Transverse colon (tissue), 4 donors: ENCODE measurements around the gene CYP2C9. TPM values are rescaled to one million over a fixed set of nuclear protein-coding genes. Genes with fewer than 3 reads are reported as not detected.
"Not testable (repeated sequence)": the region's sequence is repeated elsewhere in the genome, so short reads cannot be mapped to it uniquely, and the experiment has no call there.

Experiments
- DNase-seq: peaks from one replicate; pipeline ENCODE4 v3.0.0-alpha.2; 2019
- H3K27ac ChIP-seq, 4 donors: fragments of 200-600 bp; sonication (generic); 2 replicates each; pipeline ENCODE4 v1.5.1; 2016 to 2018; ENCODE audit warnings: inconsistent platforms in 4 of 4
- H3K27me3 ChIP-seq: fragments of 200-600 bp; sonication (generic); 2 replicates; pipeline ENCODE4 v1.5.1; 2017; ENCODE audit warnings: inconsistent platforms
- H3K36me3 ChIP-seq, 4 donors: fragments of 200-600 bp; sonication (generic); 2 replicates each; pipeline ENCODE4 v1.5.1; 2017 to 2019; ENCODE audit warnings: inconsistent platforms in 4 of 4
- H3K4me1 ChIP-seq, 4 donors: fragments of 200-600 bp; sonication (generic); 2 replicates each; pipeline ENCODE4 v1.5.1; 2017 to 2020; ENCODE audit warnings: inconsistent platforms in 4 of 4
- H3K4me3 ChIP-seq, 4 donors: fragments of 200-600 bp; sonication (generic); 1 replicate in 1 of 4; 2 replicates in 3 of 4; pipeline versions ENCODE4 v1.5.1 to v1.6.1; 2017 to 2019; ENCODE audit warnings: inconsistent platforms in 4 of 4
- H3K9me3 ChIP-seq, 2 donors: fragments of 200-600 bp; sonication (generic); 2 replicates each; pipeline ENCODE4 v1.5.1; 2017 to 2019; ENCODE audit warnings: inconsistent platforms in 2 of 2
- CTCF ChIP-seq, 5 experiments: fragments of 200-600 bp in 3 of 5; fragments of 450-650 bp in 2 of 5; sonication (generic) in 3 of 5; IDR thresholded peaks; 1 replicate in 2 of 5; 2 replicates in 3 of 5; pipeline ENCODE4 v1.5.1; 2016 to 2017; ENCODE audit warnings: antibody characterized with exemption in 5 of 5, inconsistent platforms in 3 of 5, mild to moderate bottlenecking in 2 of 5, moderate library complexity in 1 of 5
- EP300 ChIP-seq: sonication (generic); formaldehyde crosslinking; IDR thresholded peaks from one replicate; pipeline ENCODE4 v1.6.1; 2017; ENCODE audit warnings: antibody characterized with exemption, low read depth
- POLR2A ChIP-seq: fragments of 450-650 bp; IDR thresholded peaks from one replicate; pipeline ENCODE4 v1.6.1; 2016; ENCODE audit warnings: antibody characterized with exemption, mild to moderate bottlenecking, moderate library complexity
- POLR2AphosphoS5 ChIP-seq, 3 donors: sonication (generic); formaldehyde crosslinking; IDR thresholded peaks; one replicate each; pipeline ENCODE4 v1.6.1; 2016; ENCODE audit warnings: antibody characterized with exemption in 3 of 3
- WGBS, 2 donors: methylation state at CpG; one replicate each; pipeline ENCODE4 v1.1.5; 2018; ENCODE audit warnings: low coverage in 1 of 2; 5-methylcytosine and 5-hydroxymethylcytosine counted together
- in situ Hi-C, 4 donors: fragments of 200-750 bp; cut with MboI; loops; one replicate each; pipeline versions ENCODE4 v1.15.0 to v1.15.1; 2017; ENCODE audit warnings: low sequenced_read_pairs in 3 of 4, low pct_ligation_motif_present in 1 of 4, low pct_unique_long_range_greater_than_20kb in 1 of 4
- intact Hi-C: fragments of 100-400 bp; cut with DNase I; formaldehyde crosslinking; loops from one replicate; pipeline ENCODE4 v1.15.1; 2023; ENCODE audit warnings: low total_unique reads
- total RNA-seq, 4 donors: library from RNA; depleted of rRNA; stranded (reverse); fragments of >200 nt; gene quantifications; one replicate each; pipeline ENCODE4 v1.1.0, GENCODE V29; 2016

CYP2C9 gene
- total RNA-seq, result 10 to 100 TPM in 3 of 4 donors, 1 to 10 TPM in 1; 7.4 to 19.8 (median 13.8) TPM

GRCh38 chr10:94938383-94938782 lies at the start of gene CYP2C9:
Gene CYP2C9 (plus strand): TSS chr10:94938658. CDS start chr10:94938683, 25 bp downstream.
- Histone ChIP-seq H3K27ac (no peak within 1 kb of the TSS), H3K27me3 (no peaks in the 10 kb centered on the region), H3K36me3 (no peaks in the 10 kb centered on the region), H3K4me1 (no peaks in the 10 kb centered on the region), H3K9me3 (peaks cover 0 to 9% of the 10 kb centered on the region in 2 donors), H3K4me3 (no peak within 1 kb of the TSS)
- in situ Hi-C loops (no loop called here), intact Hi-C loops (no loop called here)
- TF ChIP-seq POLR2AphosphoS5 (IDR thresholded peaks at IDR 0.05) (no peak), POLR2A (no peak), CTCF (IDR thresholded peaks at IDR 0.05) (no peak), EP300 (no peak)
- no peak for DNase-seq
- WGBS, 2 donors, result 50 to 52% methylated on average over 2 of the region's 2 CpGs

- H3K4me1 ChIP-seq, result no peaks in the 10 kb centered on the region
- no peak for TF ChIP-seq EP300
- TF ChIP-seq CTCF (IDR thresholded peaks at IDR 0.05), result no peak
- TF ChIP-seq POLR2AphosphoS5 (IDR thresholded peaks at IDR 0.05), result no peak
- no peak for TF ChIP-seq POLR2A
- 79 to 88% methylated on average over 3 of the region's 3 CpGs for WGBS, 2 donors
- no peak for DNase-seq
- no peak overlapping the region for H3K27ac ChIP-seq
- H3K27me3 ChIP-seq, result no peaks in the 10 kb centered on the region
- intact Hi-C loops (no loop called here), in situ Hi-C loops (no loop called here)
- no peaks in the 10 kb centered on the region for H3K36me3 ChIP-seq
- no peak overlapping the region for H3K4me3 ChIP-seq
- H3K9me3 ChIP-seq, result peaks cover 0 to 6% of the 10 kb centered on the region in 2 donors
These were observed 49.3 kb upstream of the CYP2C9 start for GRCh38 chr10:94889123-94889522.

DNA sequence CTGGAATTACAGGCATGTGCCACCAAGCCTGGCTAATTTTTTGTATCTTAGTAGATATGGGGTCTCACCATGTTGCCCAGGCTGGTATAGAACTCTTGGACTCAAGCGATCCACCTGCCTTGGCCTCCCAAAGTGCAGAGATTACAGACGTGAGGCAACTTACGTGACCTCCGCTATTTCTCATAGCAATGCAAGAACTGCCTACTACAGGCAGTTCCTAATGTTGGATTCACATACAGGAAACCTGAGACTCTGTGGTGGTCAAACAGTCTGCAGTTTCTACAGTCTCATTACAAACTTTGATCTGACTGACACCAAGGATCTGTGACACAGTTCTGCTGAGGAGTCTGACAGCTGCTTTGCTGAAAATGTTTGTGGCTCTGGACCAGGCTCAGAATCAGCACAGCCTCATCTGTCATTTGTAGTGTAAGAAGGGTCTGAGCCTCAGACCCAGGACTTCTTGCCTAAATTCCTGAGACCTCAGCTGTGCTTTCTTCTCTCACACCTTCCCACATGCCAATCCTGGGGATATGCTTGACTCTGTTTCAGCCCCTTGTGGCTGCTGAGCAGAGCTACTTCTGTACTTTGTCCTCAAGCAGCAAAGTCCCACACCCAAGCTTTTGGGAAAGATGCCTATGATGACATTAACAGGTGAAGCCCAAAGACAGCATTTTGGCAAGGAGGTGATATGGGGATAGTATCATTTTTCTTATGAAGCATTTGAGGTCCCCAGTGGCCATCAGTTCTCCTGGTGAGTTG lies 48.0 kb upstream of the CYP2C9 start:
- H3K9me3 ChIP-seq, result peaks cover 0 to 6% of the 10 kb centered on the region in 2 donors
- no peaks in the 10 kb centered on the region for H3K36me3 ChIP-seq
- H3K27me3 ChIP-seq, result no peaks in the 10 kb centered on the region
- no peak for TF ChIP-seq EP300
- TF ChIP-seq CTCF (IDR thresholded peaks at IDR 0.05), result no peak
- no peak for TF ChIP-seq POLR2A
- no peak for TF ChIP-seq POLR2AphosphoS5 (IDR thresholded peaks at IDR 0.05)
- H3K4me3 ChIP-seq, result no peak overlapping the region
- intact Hi-C loops (no loop called here), in situ Hi-C loops (no loop called here)
- H3K4me1 ChIP-seq, result no peaks in the 10 kb centered on the region
- H3K27ac ChIP-seq, result no peak overlapping the region
- WGBS, 2 donors, result 90% methylated on average over 4 of the region's 4 CpGs; no CpG with 5 or more reads in 1 of the 2 donors
- no peak for DNase-seq

- H3K4me1 ChIP-seq, H3K9me3 ChIP-seq, DNase-seq, intact Hi-C loops, H3K27me3 ChIP-seq, H3K27ac ChIP-seq, H3K36me3 ChIP-seq, H3K4me3 ChIP-seq, in situ Hi-C loops: not testable (repeated sequence)
- 67 to 81% methylated on average over 3 to 7 of the region's 7 CpGs for WGBS, 2 donors
These were observed 40.0 kb upstream of the CYP2C9 start for GRCh38 chr10:94898414-94898813.
